Measurements from ENCODE around the gene EIF2D. TPM values are rescaled to one million over a fixed set of nuclear protein-coding genes. Genes with fewer than 3 reads are reported as not detected.

EIF2D gene
- total RNA-seq, 4 donors from 2014 or later = 19.1 to 106 (median 54.2) TPM

DNA sequence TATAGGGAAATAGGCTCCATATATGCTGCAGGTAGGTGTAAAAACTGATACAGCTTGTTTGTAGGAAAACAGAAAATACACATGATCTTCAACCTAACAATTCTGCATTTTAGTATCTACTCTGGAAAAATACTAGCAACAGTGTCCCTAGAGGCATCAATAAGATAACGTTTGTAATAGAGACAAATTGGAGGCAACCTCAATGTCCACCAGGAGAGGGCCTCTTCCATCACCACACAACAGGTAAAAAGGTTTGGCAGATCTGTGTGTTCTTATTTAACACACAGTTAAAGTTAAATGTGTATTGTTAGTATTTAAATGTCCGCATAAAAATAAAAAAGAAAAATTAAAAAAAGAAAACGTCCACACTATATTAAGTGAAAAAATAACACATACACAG is 5.4 kb downstream of the EIF2D start:
- intact Hi-C loops (cut with DNase I; ENCODE audit: low total_unique reads) = no loop called here
- H3K27me3 ChIP-seq = no peaks in the 10 kb centered on the region
- H3K36me3 ChIP-seq = no peaks in the 10 kb centered on the region
- no peak for TF ChIP-seq POLR2A (IDR thresholded peaks at IDR 0.05)
- TF ChIP-seq, protein P1, sequence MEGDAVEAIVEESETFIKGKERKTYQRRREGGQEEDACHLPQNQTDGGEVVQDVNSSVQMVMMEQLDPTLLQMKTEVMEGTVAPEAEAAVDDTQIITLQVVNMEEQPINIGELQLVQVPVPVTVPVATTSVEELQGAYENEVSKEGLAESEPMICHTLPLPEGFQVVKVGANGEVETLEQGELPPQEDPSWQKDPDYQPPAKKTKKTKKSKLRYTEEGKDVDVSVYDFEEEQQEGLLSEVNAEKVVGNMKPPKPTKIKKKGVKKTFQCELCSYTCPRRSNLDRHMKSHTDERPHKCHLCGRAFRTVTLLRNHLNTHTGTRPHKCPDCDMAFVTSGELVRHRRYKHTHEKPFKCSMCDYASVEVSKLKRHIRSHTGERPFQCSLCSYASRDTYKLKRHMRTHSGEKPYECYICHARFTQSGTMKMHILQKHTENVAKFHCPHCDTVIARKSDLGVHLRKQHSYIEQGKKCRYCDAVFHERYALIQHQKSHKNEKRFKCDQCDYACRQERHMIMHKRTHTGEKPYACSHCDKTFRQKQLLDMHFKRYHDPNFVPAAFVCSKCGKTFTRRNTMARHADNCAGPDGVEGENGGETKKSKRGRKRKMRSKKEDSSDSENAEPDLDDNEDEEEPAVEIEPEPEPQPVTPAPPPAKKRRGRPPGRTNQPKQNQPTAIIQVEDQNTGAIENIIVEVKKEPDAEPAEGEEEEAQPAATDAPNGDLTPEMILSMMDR (IDR thresholded peaks at IDR 0.05) = peak in 1 of 4 experiments; percentile 15
- no peak for DNase-seq
- peaks cover 0 to 6% of the 10 kb centered on the region in 2 donors for H3K4me1 ChIP-seq
- no peak overlapping the region for H3K27ac ChIP-seq
- H3K4me3 ChIP-seq = no peak overlapping the region
- H3K9me3 ChIP-seq = no peaks in the 10 kb centered on the region

DNA sequence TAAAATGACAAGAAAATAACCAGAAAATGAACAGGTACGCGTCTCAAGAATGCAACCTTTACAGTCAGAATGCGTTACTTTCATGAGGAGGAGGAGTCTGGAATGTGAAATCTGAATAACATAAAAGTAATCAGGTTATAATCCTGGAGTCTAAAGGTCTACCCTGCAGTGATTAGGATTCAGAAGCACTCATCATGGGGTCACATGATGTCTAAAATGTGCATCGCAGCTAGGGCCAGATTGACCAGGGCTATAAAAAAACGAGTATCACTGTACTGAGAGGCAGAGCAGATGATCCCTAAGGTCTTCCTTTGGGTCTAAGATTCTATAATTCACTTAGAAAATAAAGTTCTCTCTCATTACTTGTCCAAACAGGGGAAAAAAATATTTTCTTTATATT is 7.4 kb downstream of the EIF2D start:
- intact Hi-C loops (cut with DNase I; ENCODE audit: low total_unique reads) = no loop called here
- H3K36me3 ChIP-seq = no peaks in the 10 kb centered on the region
- no peaks in the 10 kb centered on the region for H3K27me3 ChIP-seq
- H3K9me3 ChIP-seq = no peaks in the 10 kb centered on the region
- TF ChIP-seq POLR2A (IDR thresholded peaks at IDR 0.05) = no peak
- TF ChIP-seq, protein P1 (IDR thresholded peaks at IDR 0.05) = no peak
- H3K27ac ChIP-seq = no peak overlapping the region
- H3K4me1 ChIP-seq = no peaks in the 10 kb centered on the region
- no peak overlapping the region for H3K4me3 ChIP-seq
- no peak for DNase-seq

DNA sequence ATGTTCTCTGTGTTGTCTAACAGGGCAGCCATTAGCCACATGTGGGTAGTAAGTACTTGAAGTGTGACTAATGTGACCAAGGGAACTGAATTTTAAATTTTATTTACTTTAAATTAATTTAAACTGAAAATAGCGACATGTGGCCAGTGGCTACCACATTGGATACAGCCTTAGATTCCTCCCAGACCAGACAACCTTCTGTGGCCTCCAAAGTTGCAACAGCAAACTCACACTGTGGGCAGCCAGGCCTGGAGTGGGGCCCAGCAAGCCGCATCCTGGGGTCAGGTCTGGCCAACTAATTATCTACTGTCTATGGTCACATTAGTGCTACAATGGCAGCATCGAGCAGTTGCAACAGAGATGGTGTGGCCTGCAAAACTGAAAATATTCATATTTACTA is 11.7 kb downstream of the EIF2D start:
- TF ChIP-seq, protein P1 (IDR thresholded peaks at IDR 0.05) = no peak
- TF ChIP-seq POLR2A (IDR thresholded peaks at IDR 0.05) = no peak
- H3K27ac ChIP-seq = no peak overlapping the region
- intact Hi-C loops (cut with DNase I; ENCODE audit: low total_unique reads) = no loop called here
- no peak for DNase-seq
- no peaks in the 10 kb centered on the region for H3K9me3 ChIP-seq
- H3K36me3 ChIP-seq = no peaks in the 10 kb centered on the region
- H3K4me1 ChIP-seq = no peaks in the 10 kb centered on the region
- H3K27me3 ChIP-seq = no peaks in the 10 kb centered on the region
- no peak overlapping the region for H3K4me3 ChIP-seq

DNA sequence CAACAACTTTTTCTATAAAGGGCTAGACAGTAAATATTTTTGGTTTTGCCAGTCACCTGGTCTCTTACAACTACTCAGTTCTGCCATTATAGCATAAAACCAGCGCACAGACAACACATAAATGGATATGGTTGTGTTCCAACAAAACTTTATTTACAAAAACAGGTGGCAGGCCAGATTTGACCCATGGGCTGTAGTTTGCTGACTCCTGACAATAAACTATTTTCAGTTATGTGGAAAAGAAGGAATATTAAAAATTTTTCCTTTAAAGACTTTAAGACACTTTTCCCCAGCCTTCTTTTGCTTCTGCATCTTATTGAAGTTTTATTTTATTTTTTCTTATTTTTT is 16.0 kb downstream of the EIF2D start:
- intact Hi-C loops (cut with DNase I; ENCODE audit: low total_unique reads) = no loop called here
- DNase-seq = no peak
- H3K4me3 ChIP-seq = no peak overlapping the region
- H3K27ac ChIP-seq = no peak overlapping the region
- TF ChIP-seq, protein P1 (IDR thresholded peaks at IDR 0.05) = no peak
- TF ChIP-seq POLR2A (IDR thresholded peaks at IDR 0.05) = no peak
- no peaks in the 10 kb centered on the region for H3K36me3 ChIP-seq
- H3K4me1 ChIP-seq = no peaks in the 10 kb centered on the region
- H3K27me3 ChIP-seq = no peaks in the 10 kb centered on the region
- H3K9me3 ChIP-seq = no peaks in the 10 kb centered on the region

DNA sequence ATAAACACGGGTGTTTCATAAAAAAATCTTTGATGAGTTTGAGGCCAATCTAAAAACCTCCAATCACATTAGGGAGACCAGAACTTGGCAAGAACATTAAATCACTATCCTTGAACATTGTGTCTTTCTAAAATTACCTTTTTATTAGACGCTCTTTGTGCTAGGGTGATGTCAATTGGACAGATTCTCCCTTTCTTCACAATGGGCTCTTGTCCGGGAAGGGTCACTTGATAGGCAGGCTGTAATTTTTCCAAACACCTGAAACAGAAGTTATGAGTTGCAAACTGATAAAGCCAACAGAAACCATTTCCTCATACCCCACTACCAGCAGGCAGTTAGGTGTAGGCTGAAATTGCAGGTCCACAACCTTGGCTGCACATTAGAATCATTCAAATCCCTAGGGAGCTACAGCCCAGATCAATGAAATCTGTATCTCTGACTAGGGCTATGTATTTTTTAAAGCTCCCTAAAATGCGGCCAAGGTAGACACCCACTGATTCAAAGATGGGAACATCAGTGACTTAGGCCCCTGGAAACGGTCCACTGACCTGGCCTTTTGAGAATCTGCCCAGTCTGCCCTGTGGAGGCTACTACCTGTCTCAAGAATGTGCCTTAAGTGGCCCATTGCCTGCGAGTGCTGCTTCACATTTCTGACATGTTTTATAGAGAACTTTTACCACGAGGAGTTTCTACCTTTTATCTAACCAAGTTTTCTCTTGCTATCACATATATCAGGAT is 16.5 kb downstream of the EIF2D start:
- intact Hi-C loops (cut with DNase I; ENCODE audit: low total_unique reads) = no loop called here
- H3K4me3 ChIP-seq = no peak overlapping the region
- no peak for TF ChIP-seq POLR2A (IDR thresholded peaks at IDR 0.05)
- TF ChIP-seq, protein P1 (IDR thresholded peaks at IDR 0.05) = no peak
- H3K9me3 ChIP-seq = no peaks in the 10 kb centered on the region
- no peak for DNase-seq
- no peaks in the 10 kb centered on the region for H3K4me1 ChIP-seq
- H3K27ac ChIP-seq = no peak overlapping the region
- no peaks in the 10 kb centered on the region for H3K36me3 ChIP-seq
- no peaks in the 10 kb centered on the region for H3K27me3 ChIP-seq
